Duodenal mucosa (tissue), 2 donors: ENCODE results near the gene EPB41.
A peak's percentile ranks its signal among the peaks of the same experiment; 100 is the strongest.
"Not testable (repeated sequence)": the region's sequence is repeated elsewhere in the genome, so short reads cannot be mapped to it uniquely, and the experiment has no call there.

Experiments used
- H3K27ac ChIP-seq: one replicate; pipeline ENCODE4 v1.7.0; 2013; ENCODE audit warnings: low read depth, low read length
- H3K27me3 ChIP-seq, 2 donors: one replicate each; pipeline ENCODE4 v1.7.0; 2013; ENCODE audit warnings: low read length in 2 of 2, control low read depth in 1 of 2; ENCODE audit not compliant: insufficient read depth in 2 of 2, control insufficient read depth in 1 of 2
- H3K36me3 ChIP-seq, 2 donors: one replicate each; pipeline ENCODE4 v1.7.0; 2013; ENCODE audit warnings: low read length in 2 of 2, control low read depth in 1 of 2; ENCODE audit not compliant: insufficient read depth in 2 of 2, control insufficient read depth in 1 of 2
- H3K4me1 ChIP-seq, 2 donors: one replicate each; pipeline ENCODE4 v1.7.0; 2013; ENCODE audit warnings: low read length in 2 of 2, control low read depth in 1 of 2; ENCODE audit not compliant: insufficient read depth in 2 of 2, control insufficient read depth in 1 of 2
- H3K4me3 ChIP-seq, 2 donors: one replicate each; pipeline ENCODE4 v1.7.0; 2013; ENCODE audit warnings: low read length in 2 of 2, low read depth in 1 of 2
- H3K9ac ChIP-seq, 2 donors: one replicate each; pipeline ENCODE4 v1.7.0; 2013; ENCODE audit warnings: low read length in 2 of 2, low read depth in 1 of 2
- H3K9me3 ChIP-seq, 2 donors: one replicate each; pipeline ENCODE4 v1.7.0; 2013; ENCODE audit warnings: low read length in 2 of 2, control low read depth in 1 of 2; ENCODE audit not compliant: control insufficient read depth in 1 of 2

EPB41 gene

DNA sequence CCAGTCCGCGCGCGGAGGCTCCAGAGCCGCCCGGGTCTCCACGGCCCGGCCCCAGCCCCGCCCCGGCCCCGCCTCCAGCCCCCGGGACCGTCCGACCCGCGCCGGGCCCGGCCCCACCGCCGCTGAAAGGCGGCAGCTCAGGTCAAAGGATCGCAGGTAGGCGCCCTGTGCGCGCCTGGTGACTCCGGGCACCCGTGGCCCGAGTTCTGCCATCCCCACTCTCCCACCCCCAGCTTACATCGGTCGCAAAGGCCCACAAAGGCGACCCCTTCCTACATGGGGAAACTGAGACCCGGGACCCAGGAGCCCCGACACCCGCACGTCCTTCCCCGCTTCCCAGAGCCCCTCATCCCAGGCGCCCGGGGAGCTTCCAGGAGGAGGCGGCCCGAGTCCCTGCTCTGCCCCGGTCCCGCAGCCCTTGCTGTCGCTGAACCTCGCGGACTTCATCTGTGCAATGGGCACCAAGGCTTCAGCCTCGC is 209.6 kb downstream of the EPB41 start, which contains the start of gene TMEM200B:
Gene TMEM200B, minus strand, starts transcription at position 17 of the 479 bp plus-strand sequence. CDS start 2,075 bp downstream, outside the sequence.
- H3K36me3 ChIP-seq: no peaks in the 10 kb centered on the region
- H3K9me3 ChIP-seq: no peaks in the 10 kb centered on the region
- H3K4me1 ChIP-seq: peaks cover 0 to 21% of the 10 kb centered on the region in 2 donors
- H3K27ac ChIP-seq: peak within 1 kb of the TSS; percentile 89
- peak within 1 kb of the TSS; percentile 51 to 54 for H3K9ac ChIP-seq
- peak within 1 kb of the TSS; percentile 65 for H3K4me3 ChIP-seq
- peaks cover 23 to 37% of the 10 kb centered on the region in 2 donors for H3K27me3 ChIP-seq

DNA sequence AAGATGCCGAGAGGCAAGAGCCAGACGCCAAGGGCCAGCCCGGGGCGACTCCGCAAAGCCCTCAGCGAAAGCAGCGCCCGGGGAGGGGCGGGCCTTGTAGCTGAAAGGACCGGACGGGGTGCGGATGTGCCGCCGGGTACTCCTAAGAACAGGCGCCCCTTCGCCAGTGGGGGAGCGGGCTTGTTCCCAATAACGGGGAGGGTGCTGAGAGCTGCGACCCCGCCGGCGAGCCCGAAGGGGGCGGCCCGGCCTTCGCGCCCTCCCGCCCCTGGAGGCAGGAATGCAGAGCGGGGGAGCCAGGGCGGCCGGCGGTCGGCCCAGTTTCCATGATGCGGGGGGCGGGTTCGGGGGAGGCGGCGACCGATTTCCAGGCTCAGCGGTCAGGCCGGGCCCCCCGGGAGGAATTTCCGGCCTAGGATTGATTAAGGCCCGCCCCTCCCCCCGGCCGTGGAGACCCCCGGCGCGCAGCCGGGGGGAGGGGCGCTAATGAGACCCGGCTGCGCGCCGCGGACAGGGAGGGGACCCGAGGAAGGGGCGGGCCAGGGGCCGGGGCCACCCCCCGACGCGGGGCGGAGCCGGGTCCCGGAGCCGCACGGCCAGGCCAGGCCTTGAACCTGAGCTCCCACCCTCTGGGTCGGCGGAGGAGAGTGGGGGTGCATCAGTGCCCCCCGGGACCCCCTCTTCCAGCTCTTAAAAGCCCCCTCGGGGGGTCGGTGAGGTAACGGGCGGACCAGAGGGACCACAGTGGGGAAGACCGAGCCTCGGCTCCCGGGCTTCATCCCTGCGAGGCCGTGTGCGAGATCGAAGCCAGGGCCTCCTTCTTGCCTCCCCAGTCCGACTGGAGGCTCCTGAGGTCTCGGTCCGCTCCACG is 210.2 kb downstream of the EPB41 start:
- H3K4me1 ChIP-seq: peaks cover 0 to 21% of the 10 kb centered on the region in 2 donors
- peaks cover 23 to 37% of the 10 kb centered on the region in 2 donors for H3K27me3 ChIP-seq
- no peaks in the 10 kb centered on the region for H3K9me3 ChIP-seq
- H3K36me3 ChIP-seq: no peaks in the 10 kb centered on the region
- H3K27ac ChIP-seq: peak overlapping the region; percentile 89
- peak overlapping the region; percentile 51 to 54 for H3K9ac ChIP-seq
- H3K4me3 ChIP-seq: peak overlapping the region; percentile 65

DNA sequence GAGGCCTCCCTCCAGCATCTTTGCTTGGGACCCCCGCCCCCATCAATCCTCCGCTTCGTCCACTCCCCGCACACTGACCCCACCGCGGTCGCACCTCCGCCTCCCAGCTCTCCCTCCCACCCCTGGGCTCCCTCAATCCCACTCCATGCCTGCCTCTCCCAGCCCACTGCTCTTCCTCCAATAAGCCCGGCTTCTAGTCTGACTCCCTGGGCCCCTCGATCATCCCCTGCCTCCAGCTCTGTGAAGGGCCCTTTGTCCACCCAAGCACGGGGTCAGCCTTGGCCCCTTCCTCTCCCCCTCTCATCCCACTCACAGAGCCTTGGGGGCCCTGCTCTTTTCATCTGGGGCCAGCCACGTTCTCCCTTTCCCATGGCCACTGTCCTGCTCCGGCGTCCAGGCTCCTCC is 210.9 kb downstream of the EPB41 start:
- Histone ChIP-seq H3K9me3 (no peaks in the 10 kb centered on the region), H3K9ac (peak overlapping the region in 1 of 2 donors; percentile 54), H3K36me3 (no peaks in the 10 kb centered on the region), H3K4me1 (peaks cover 0 to 21% of the 10 kb centered on the region in 2 donors), H3K27ac (peak overlapping the region; percentile 89), H3K4me3 (peak overlapping the region; percentile 65), H3K27me3 (peaks cover 23 to 37% of the 10 kb centered on the region in 2 donors)

DNA sequence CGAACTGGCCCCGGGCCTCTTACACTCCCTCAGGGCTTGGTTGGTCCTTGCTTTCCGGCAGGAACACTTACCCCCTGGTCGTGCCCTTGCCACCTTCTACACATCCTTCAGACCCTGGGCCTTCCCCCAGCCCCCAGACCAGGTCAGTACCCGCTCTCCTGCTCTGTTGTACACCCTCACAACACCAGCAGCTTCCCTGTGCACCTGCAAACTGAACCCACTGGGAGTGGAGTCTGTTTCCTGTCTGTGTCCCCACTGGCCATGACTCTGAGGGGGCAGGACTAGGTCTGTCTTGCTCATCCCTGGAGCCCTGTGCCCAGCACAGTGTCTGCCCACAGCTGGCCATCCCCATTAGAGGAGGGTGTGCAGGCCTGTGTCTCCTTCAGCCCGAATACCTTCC is 211.4 kb downstream of the EPB41 start:
- Histone ChIP-seq H3K9me3 (no peaks in the 10 kb centered on the region), H3K4me1 (peaks cover 0 to 21% of the 10 kb centered on the region in 2 donors), H3K4me3 (no peak overlapping the region), H3K36me3 (no peaks in the 10 kb centered on the region), H3K9ac (no peak overlapping the region), H3K27ac (no peak overlapping the region), H3K27me3 (peaks cover 23 to 33% of the 10 kb centered on the region in 2 donors)

DNA sequence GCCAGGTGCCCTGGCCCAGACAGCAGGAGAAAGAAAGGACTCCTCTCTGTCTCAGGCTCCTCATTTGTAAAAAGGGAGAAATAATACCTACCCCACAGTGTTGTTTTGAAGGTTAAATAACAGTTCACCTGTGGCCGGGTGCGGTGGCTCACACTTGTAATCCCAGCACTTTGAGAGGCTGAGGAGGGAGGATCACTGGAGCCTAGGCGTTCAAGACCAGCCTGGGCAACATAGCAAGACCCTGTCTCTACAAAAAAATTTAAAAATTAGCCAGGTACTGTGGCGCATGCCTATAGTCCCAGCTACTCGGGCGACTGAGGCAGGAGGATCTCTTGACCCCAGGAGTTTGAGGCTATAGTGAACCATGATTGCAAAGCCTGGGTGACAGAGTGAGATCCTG is 211.8 kb downstream of the EPB41 start:
- Histone ChIP-seq H3K36me3 (no peaks in the 10 kb centered on the region), H3K4me1 (peaks cover 0 to 21% of the 10 kb centered on the region in 2 donors), H3K4me3 (no peak overlapping the region), H3K9me3 (no peaks in the 10 kb centered on the region), H3K9ac (no peak overlapping the region), H3K27me3 (peaks cover 23 to 29% of the 10 kb centered on the region in 2 donors), H3K27ac (no peak overlapping the region)

DNA sequence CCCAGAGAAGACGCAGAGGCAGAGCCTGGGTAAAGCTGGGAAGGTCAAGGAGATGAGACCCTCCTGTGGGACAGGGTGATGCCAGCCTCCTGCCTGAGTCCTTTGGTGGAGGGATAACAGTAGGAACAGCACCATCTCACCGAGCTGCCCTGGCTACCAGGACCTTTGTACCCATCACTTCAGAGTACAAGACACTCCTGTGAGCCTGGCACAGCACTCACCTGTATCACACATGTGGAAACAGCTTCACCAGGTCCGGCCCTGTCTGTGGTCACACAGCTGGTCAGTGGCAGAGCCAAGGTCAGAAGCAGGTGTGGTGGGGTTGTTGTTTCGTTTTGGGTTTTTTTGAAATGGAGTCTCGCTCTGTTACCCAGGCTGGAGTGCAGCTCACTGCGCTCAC is 214.4 kb downstream of the EPB41 start:
- H3K4me3 ChIP-seq: no peak overlapping the region
- H3K9me3 ChIP-seq: no peaks in the 10 kb centered on the region
- H3K36me3 ChIP-seq: no peaks in the 10 kb centered on the region
- peaks cover 3 to 6% of the 10 kb centered on the region in 2 donors for H3K4me1 ChIP-seq
- H3K27me3 ChIP-seq: peaks cover 8 to 12% of the 10 kb centered on the region in 2 donors
- H3K27ac ChIP-seq: no peak overlapping the region
- no peak overlapping the region for H3K9ac ChIP-seq

DNA sequence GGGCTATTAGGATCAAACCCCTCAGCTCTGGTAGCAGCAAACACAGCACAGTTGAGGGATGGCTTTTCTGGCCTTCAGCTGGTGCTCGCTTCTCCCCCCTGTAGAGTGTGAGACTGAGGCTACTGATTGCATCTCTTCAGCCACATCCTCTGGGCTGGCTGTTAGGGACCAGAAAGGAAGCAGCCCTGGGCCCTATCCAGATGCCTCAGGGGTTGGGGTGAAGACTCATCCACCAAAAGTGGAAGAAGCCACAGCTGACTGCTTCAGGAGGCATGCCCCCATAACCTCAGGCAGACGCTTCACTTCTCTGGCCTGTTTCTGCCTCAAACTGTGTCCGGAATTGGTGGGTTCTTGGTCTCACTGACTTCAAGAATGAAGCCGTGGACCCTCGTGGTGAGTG is 215.5 kb downstream of the EPB41 start:
- H3K4me1 ChIP-seq: peaks cover 5 to 9% of the 10 kb centered on the region in 2 donors
- no peaks in the 10 kb centered on the region for H3K9me3 ChIP-seq
- H3K27ac ChIP-seq: no peak overlapping the region
- H3K4me3 ChIP-seq: no peak overlapping the region
- no peaks in the 10 kb centered on the region for H3K36me3 ChIP-seq
- no peak overlapping the region for H3K9ac ChIP-seq
- H3K27me3 ChIP-seq: peaks cover 4 to 17% of the 10 kb centered on the region in 2 donors

DNA sequence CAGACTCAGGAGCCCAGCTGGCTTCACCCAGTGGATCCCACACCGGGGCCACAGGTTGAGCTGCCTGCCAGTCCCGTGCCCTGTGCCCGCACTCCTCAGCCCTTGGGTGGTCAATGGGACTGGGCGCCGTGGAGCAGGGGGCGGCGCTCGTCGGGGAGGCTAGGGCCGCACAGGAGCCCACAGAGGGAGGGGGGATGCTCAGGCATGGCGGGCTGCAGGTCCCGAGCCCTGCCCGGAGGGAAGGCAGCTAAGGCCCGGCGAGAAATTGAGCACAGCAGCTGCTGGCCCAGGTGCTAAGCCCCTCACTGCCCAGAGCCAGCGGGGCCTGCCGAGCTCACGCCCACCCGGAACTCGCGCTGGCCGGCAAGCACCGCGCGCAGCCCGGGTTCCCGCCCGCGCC is 216.7 kb downstream of the EPB41 start:
- H3K4me1 ChIP-seq, H3K9ac ChIP-seq, H3K36me3 ChIP-seq, H3K27ac ChIP-seq, H3K9me3 ChIP-seq, H3K27me3 ChIP-seq, H3K4me3 ChIP-seq: not testable (repeated sequence)

DNA sequence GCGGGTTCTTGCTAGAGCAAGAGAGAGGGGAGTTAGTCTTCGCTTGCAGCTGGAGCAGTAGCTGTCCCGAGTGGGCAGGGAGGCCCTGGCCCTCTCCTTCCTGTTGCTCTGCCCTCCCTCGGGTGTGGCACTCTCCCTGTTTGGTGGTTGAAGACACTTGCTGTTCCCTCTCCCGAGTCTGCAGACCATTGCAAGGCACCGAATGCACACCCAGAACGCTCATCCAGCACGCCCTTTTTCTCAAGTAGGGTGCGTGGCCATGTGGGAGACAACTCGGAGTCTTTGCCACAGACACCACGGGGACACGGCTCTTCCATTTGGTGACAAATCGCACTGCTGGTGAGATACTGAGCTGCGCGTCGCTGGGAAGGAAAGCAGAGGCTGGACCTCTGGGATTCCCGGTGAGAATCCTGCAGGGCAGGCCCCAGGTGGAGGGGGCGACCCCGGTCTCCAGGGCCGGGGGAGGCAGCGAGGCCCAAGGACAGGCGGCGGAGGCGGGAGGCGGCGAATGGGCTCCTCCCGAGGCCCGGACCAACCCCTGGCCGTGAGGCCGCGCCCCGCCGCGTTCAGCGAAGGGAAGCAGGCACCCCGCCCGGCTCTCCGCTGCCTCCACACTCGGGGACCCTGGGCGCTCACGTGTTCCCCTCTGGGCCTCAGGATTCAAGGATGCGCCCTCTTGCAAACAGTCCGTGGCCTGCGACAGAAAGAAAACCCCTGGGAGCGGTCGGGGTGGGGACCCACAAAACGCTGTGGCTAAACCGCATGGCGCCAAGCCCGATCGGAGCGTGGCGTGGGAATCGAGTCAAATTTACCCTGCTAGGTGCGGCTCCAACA is 219.7 kb downstream of the EPB41 start:
- Histone ChIP-seq H3K4me1 (peaks cover 5 to 9% of the 10 kb centered on the region in 2 donors), H3K9me3 (no peaks in the 10 kb centered on the region), H3K27ac (no peak overlapping the region), H3K9ac (no peak overlapping the region), H3K36me3 (no peaks in the 10 kb centered on the region), H3K4me3 (peak overlapping the region; percentile 17 to 36), H3K27me3 (peaks cover 0 to 5% of the 10 kb centered on the region in 2 donors)

DNA sequence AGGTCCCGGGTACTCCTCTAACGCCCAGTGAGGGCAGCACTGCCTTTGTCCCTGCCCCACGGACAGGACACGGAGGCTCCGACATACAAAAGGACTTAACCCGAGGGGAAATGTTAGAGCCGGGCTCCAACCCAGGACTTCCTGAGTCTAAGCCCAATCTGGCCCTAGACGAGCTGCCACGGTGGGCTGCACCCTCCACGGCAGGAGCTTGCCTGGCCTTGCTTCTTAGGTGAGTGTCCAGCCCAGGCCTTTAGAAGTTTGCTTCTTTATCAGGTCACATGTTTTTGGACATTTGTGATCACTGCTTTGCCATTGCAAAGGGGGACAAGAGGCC is 220.3 kb downstream of the EPB41 start:
- H3K4me3 ChIP-seq: no peak overlapping the region
- no peak overlapping the region for H3K9ac ChIP-seq
- H3K27me3 ChIP-seq: peaks cover 0 to 5% of the 10 kb centered on the region in 2 donors
- H3K9me3 ChIP-seq: no peaks in the 10 kb centered on the region
- H3K4me1 ChIP-seq: peaks cover 5 to 9% of the 10 kb centered on the region in 2 donors
- H3K27ac ChIP-seq: no peak overlapping the region
- H3K36me3 ChIP-seq: no peaks in the 10 kb centered on the region
